Ascending aorta (tissue), 2 donors: Measurements from ENCODE around the gene ARPC5. TPM values are rescaled to one million over a fixed set of nuclear protein-coding genes. Genes with fewer than 3 reads are reported as not detected.

Experiments
- DNase-seq, 2 donors: peaks; one replicate each; pipeline ENCODE4 v3.0.0-alpha.2; 2019; ENCODE audit warnings: low spot score in 2 of 2
- H3K27ac ChIP-seq, 2 donors: fragments of 200-600 bp; sonication (generic); one replicate each; pipeline ENCODE4 v1.5.1; 2016 to 2017; ENCODE audit warnings: mild to moderate bottlenecking in 1 of 2
- H3K27me3 ChIP-seq: fragments of 200-600 bp; sonication (generic); one replicate; pipeline ENCODE4 v1.5.1; 2017
- H3K36me3 ChIP-seq, 2 donors: fragments of 200-600 bp; sonication (generic); one replicate each; pipeline ENCODE4 v1.5.1; 2016
- H3K4me1 ChIP-seq, 2 donors: fragments of 200-600 bp; sonication (generic); one replicate each; pipeline ENCODE4 v1.5.1; 2016 to 2017; ENCODE audit warnings: mild to moderate bottlenecking in 1 of 2
- H3K4me3 ChIP-seq, 2 donors: fragments of 200-600 bp; sonication (generic); one replicate each; pipeline ENCODE4 v1.5.1; 2016 to 2017; ENCODE audit warnings: mild to moderate bottlenecking in 1 of 2
- H3K9me3 ChIP-seq, 2 donors: fragments of 200-600 bp; sonication (generic); one replicate each; pipeline ENCODE4 v1.5.1; 2016
- CTCF ChIP-seq, 3 experiments: fragments of 200-600 bp in 2 of 3; fragments of 450-650 bp in 1 of 3; sonication (generic) in 2 of 3; IDR thresholded peaks; one replicate each; pipeline ENCODE4 v1.5.1; 2016 to 2019; ENCODE audit warnings: antibody characterized with exemption in 3 of 3, mild to moderate bottlenecking in 1 of 3, moderate library complexity in 1 of 3
- intact Hi-C: fragments of 100-400 bp; cut with DNase I; formaldehyde crosslinking; loops from one replicate; pipeline ENCODE4 v1.15.1; 2023
- total RNA-seq: library from RNA; depleted of rRNA; stranded (reverse); fragments of >200 nt; gene quantifications from one replicate; pipeline ENCODE4 v1.1.0, GENCODE V29; 2016

ARPC5 gene
- total RNA-seq, 1 donor from 2014 or later: 48.3 TPM

DNA sequence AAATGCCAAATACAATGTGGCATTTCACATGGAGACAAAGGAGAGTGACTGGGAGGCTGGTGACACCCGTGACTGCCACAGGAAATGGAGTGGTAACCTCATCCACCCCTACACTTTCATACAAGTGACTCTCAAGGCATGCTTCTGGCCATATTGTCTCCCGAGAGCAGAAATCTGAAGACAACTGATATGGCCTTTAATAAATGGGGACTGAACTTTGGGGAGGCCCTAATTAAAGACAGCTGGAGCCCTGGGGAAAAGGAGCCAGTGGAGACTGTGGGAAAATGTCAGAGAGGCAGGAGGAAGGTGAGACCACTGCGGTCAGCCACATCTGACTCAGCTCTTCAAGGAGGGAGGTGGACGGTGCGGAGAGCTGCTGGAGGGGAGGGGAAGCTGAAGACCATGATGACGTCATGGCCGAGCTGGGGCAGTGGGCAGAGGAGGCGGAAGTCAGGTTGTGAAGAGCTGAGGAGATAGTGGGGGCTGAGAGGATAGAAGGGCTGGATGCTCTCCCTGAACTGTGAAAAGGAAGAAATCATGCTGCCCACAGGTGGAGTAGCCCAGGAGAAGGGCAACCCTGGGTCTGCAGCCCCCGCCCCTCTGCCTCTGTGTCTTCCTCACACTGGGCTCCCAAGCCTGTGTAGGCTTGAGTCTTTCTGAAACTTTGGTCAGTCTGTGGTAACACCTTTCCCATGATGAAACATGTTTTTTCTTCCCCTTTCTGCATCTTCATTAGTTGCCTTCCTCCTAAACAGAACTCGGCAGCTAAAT, 31.4 kb downstream of the ARPC5 start:
- Histone ChIP-seq H3K27me3 (no peaks in the 10 kb centered on the region), H3K27ac (peak overlapping the region in 1 of 2 donors; percentile 8), H3K4me3 (no peak overlapping the region), H3K4me1 (peaks cover 0 to 9% of the 10 kb centered on the region in 2 donors), H3K9me3 (no peaks in the 10 kb centered on the region), H3K36me3 (no peaks in the 10 kb centered on the region)
- DNase-seq: peak in 1 of 2 donors; percentile 65
- intact Hi-C loops: no loop called here
- no peak for TF ChIP-seq CTCF (IDR thresholded peaks at IDR 0.05)

DNA sequence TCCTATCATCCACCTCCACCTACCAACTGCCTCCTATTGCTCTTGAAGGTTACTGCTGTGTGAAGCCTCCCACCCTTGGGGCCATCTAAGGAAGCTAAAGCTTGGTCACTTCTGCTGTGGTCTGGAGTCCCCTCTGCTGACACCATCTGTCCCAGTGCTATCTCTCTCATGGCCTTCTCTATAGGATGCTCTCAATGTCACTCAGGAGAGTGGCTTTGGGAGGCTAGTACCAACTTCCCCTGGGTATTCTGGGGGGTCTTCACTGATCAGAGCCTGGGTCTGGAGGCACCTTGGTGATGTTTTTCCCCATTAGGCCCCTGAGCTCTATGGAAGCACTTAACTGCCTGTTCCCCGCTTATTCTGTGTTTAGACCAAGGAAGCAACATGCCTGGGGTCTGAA, 33.1 kb downstream of the ARPC5 start:
- H3K27ac ChIP-seq: no peak overlapping the region
- no peak for TF ChIP-seq CTCF (IDR thresholded peaks at IDR 0.05)
- H3K36me3 ChIP-seq: no peaks in the 10 kb centered on the region
- H3K9me3 ChIP-seq: no peaks in the 10 kb centered on the region
- H3K4me3 ChIP-seq: no peak overlapping the region
- intact Hi-C loops: no loop called here
- H3K4me1 ChIP-seq: no peaks in the 10 kb centered on the region
- H3K27me3 ChIP-seq: no peaks in the 10 kb centered on the region
- no peak for DNase-seq

- H3K36me3 ChIP-seq: no peaks in the 10 kb centered on the region
- no peak for TF ChIP-seq CTCF (IDR thresholded peaks at IDR 0.05)
- no peaks in the 10 kb centered on the region for H3K9me3 ChIP-seq
- no peak overlapping the region for H3K4me3 ChIP-seq
- H3K27me3 ChIP-seq: no peaks in the 10 kb centered on the region
- intact Hi-C loops: no loop called here
- no peak overlapping the region for H3K27ac ChIP-seq
- DNase-seq: no peak
- H3K4me1 ChIP-seq: no peaks in the 10 kb centered on the region
Measured at GRCh38 chr1:183600634-183601033, 34.9 kb downstream of the ARPC5 start.

- no peaks in the 10 kb centered on the region for H3K36me3 ChIP-seq
- H3K27ac ChIP-seq: no peak overlapping the region
- no peak overlapping the region for H3K4me3 ChIP-seq
- no peaks in the 10 kb centered on the region for H3K9me3 ChIP-seq
- intact Hi-C loops: no loop called here
- no peak for TF ChIP-seq CTCF (IDR thresholded peaks at IDR 0.05)
- H3K27me3 ChIP-seq: no peaks in the 10 kb centered on the region
- peak in 1 of 2 donors; percentile 79 for DNase-seq
- no peaks in the 10 kb centered on the region for H3K4me1 ChIP-seq
Measured at GRCh38 chr1:183600136-183600535, 35.4 kb downstream of the ARPC5 start.

DNA sequence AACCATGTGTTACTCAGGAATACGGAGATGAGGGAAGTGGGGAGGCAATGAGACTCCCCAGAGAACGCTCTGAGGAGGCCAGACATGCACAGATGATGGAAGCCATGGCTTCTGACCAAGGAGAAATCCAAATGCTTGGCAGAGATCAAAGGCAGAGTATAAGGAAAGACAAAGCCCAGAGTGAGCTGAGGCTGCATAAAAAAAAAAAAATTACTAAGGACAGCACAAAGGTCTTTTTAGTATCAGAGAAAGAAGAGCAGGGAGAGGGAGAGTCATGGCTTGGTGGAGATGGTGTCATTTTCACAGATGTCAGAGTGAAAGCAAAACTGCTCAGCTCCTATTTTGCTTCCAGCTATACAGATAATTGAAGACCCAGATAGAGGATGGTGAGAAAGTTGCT, 37.2 kb downstream of the ARPC5 start:
- H3K9me3 ChIP-seq: no peaks in the 10 kb centered on the region
- TF ChIP-seq CTCF (IDR thresholded peaks at IDR 0.05): no peak
- no peak for DNase-seq
- no peak overlapping the region for H3K27ac ChIP-seq
- no peak overlapping the region for H3K4me3 ChIP-seq
- intact Hi-C loops: no loop called here
- H3K27me3 ChIP-seq: no peaks in the 10 kb centered on the region
- no peaks in the 10 kb centered on the region for H3K4me1 ChIP-seq
- no peaks in the 10 kb centered on the region for H3K36me3 ChIP-seq
